HEK293 (cell line): Measurements from ENCODE around the gene OGFOD3.

Source experiments
- KLF1 ChIP-seq: fragments of 450-650 bp; formaldehyde crosslinking; IDR thresholded peaks from 2 replicates; pipeline ENCODE4 v1.5.1; 2016; ENCODE audit warnings: missing biosample characterization, missing genetic modification characterization
- MEIS1 ChIP-seq: sonication (generic); formaldehyde crosslinking; IDR thresholded peaks from 2 replicates; pipeline ENCODE4 v1.8.1; 2022; ENCODE audit warnings: missing genetic modification reagents, mild to moderate bottlenecking, borderline replicate concordance
- ZNF184 ChIP-seq: fragments of 450-650 bp; IDR thresholded peaks from 2 replicates; pipeline ENCODE4 v1.5.1; 2018; ENCODE audit warnings: missing biosample characterization, mild to moderate bottlenecking, missing genetic modification characterization
- ZNF274 ChIP-seq, 2 experiments: fragments of 200-500 bp in 1 of 2; fragments of 450-650 bp in 1 of 2; sonication (Bioruptor generic) in 1 of 2; formaldehyde crosslinking in 1 of 2; IDR thresholded peaks; 2 replicates each; pipeline versions ENCODE4 v1.5.1 to v1.6.1; 2014 to 2016; ENCODE audit warnings: borderline replicate concordance in 1 of 2, inconsistent platforms in 1 of 2, low read length in 1 of 2, missing biosample characterization in 1 of 2, missing genetic modification characterization in 1 of 2
- ZNF354C ChIP-seq: fragments of 450-650 bp; formaldehyde crosslinking; IDR thresholded peaks from 2 replicates; pipeline ENCODE4 v1.5.1; 2016; ENCODE audit warnings: missing biosample characterization, missing genetic modification characterization, low read depth, borderline replicate concordance
- ZNF830 ChIP-seq: fragments of 450-650 bp; IDR thresholded peaks from 2 replicates; pipeline ENCODE4 v1.5.0; 2018; ENCODE audit warnings: missing biosample characterization, missing genetic modification characterization, low read depth, mild to moderate bottlenecking, moderate library complexity
- TF ChIP-seq, protein P1 (sequence below): fragments of 450-650 bp; formaldehyde crosslinking; IDR thresholded peaks from 2 replicates; pipeline ENCODE4 v1.5.1; 2016; ENCODE audit warnings: missing biosample characterization, missing genetic modification characterization
- TF ChIP-seq, protein P2 (sequence below): fragments of 450-650 bp; formaldehyde crosslinking; IDR thresholded peaks from 2 replicates; pipeline ENCODE4 v1.5.1; 2016; ENCODE audit warnings: missing biosample characterization, missing genetic modification characterization
- TF ChIP-seq, protein P3 (sequence below): fragments of 450-650 bp; formaldehyde crosslinking; IDR thresholded peaks from 2 replicates; pipeline ENCODE4 v1.5.1; 2016; ENCODE audit warnings: missing biosample characterization, missing genetic modification characterization
- TF ChIP-seq, protein P4 (sequence below): fragments of 450-650 bp; formaldehyde crosslinking; IDR thresholded peaks from 2 replicates; pipeline ENCODE4 v1.5.1; 2016; ENCODE audit warnings: missing biosample characterization, missing genetic modification characterization

DNA sequence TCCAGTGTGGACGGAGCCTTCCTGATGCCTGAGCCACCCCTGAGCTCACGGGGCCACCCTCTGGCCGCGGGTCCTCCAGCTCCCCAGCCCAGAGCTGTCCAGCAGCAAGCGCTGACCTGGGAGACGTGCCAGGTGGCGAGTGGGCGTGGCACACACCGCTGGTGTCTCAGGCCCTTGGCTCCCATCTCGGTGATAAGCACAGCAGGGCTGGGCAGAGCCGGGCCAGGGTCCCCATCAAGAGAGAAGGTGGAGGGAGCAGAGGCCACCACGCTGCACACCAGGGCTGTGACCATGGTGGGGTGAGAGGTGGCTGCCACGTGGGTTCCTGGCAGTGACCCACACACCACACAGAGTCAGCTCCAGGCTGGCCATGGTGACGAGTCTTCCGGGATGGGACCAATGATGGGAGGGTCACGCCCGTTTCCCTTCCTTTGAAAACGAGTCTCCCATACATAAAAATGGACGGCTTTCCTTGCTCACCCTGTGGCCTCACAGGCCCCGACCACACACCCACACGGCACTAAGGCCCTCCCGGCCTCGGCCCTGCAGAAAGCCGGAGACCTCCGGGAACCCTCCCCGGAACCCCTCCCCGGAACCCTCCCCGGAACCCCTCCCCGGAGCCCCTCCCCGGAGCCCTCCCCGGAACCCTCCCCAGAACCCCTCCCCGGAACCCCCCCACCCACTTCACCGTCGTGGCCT is 30.0 kb downstream of the OGFOD3 start:
- TF ChIP-seq, protein P1, sequence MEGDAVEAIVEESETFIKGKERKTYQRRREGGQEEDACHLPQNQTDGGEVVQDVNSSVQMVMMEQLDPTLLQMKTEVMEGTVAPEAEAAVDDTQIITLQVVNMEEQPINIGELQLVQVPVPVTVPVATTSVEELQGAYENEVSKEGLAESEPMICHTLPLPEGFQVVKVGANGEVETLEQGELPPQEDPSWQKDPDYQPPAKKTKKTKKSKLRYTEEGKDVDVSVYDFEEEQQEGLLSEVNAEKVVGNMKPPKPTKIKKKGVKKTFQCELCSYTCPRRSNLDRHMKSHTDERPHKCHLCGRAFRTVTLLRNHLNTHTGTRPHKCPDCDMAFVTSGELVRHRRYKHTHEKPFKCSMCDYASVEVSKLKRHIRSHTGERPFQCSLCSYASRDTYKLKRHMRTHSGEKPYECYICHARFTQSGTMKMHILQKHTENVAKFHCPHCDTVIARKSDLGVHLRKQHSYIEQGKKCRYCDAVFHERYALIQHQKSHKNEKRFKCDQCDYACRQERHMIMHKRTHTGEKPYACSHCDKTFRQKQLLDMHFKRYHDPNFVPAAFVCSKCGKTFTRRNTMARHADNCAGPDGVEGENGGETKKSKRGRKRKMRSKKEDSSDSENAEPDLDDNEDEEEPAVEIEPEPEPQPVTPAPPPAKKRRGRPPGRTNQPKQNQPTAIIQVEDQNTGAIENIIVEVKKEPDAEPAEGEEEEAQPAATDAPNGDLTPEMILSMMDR (tag by site-specific recombination), result 0 out of 2 replicates have a peak, but pooled peaks have one; percentile 28
- no peak for TF ChIP-seq ZNF184 (tag by site-specific recombination)
- TF ChIP-seq, protein P2, sequence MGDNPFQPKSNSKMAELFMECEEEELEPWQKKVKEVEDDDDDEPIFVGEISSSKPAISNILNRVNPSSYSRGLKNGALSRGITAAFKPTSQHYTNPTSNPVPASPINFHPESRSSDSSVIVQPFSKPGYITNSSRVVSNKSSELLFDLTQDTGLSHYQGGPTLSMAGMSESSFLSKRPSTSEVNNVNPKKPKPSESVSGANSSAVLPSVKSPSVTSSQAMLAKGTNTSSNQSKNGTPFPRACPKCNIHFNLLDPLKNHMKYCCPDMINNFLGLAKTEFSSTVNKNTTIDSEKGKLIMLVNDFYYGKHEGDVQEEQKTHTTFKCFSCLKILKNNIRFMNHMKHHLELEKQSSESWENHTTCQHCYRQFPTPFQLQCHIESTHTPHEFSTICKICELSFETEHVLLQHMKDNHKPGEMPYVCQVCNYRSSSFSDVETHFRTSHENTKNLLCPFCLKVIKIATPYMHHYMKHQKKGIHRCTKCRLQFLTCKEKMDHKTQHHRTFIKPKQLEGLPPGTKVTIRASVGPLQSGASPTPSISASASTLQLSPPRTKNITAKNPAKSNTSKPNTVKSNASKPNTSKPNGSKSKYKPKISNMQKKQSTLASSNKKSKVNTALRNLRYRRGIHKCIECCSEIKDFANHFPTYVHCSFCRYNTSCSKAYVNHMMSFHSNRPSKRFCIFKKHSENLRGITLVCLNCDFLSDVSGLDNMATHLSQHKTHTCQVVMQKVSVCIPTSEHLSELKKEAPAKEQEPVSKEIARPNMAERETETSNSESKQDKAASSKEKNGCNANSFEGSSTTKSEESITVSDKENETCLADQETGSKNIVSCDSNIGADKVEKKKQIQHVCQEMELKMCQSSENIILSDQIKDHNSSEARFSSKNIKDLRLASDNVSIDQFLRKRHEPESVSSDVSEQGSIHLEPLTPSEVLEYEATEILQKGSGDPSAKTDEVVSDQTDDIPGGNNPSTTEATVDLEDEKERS, result no peak
- no peak for TF ChIP-seq ZNF354C
- TF ChIP-seq ZNF274 (IDR thresholded peaks at IDR 0.05; ENCODE audit: low read length), result no peak
- TF ChIP-seq ZNF274 (tag by site-specific recombination; IDR thresholded peaks at IDR 0.05; ENCODE audit: borderline replicate concordance), result no peak
- no peak for TF ChIP-seq ZNF830 (tag by site-specific recombination)
- TF ChIP-seq, protein P3, sequence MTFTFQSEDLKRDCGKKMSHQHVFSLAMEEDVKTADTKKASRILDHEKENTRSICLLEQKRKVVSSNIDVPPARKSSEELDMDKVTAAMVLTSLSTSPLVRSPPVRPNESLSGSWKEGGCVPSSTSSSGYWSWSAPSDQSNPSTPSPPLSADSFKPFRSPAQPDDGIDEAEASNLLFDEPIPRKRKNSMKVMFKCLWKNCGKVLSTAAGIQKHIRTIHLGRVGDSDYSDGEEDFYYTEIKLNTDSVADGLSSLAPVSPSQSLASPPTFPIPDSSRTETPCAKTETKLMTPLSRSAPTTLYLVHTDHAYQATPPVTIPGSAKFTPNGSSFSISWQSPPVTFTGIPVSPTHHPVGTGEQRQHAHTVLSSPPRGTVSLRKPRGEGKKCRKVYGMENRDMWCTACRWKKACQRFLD (tag by site-specific recombination), result no peak
- TF ChIP-seq KLF1 (tag by site-specific recombination), result peak; percentile 53; the same call in 1 of the 2 replicates
- TF ChIP-seq, protein P4, sequence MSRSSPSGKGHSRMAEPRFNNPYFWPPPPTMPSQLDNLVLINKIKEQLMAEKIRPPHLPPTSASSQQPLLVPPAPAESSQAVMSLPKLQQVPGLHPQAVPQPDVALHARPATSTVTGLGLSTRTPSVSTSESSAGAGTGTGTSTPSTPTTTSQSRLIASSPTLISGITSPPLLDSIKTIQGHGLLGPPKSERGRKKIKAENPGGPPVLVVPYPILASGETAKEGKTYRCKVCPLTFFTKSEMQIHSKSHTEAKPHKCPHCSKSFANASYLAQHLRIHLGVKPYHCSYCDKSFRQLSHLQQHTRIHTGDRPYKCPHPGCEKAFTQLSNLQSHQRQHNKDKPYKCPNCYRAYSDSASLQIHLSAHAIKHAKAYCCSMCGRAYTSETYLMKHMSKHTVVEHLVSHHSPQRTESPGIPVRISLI (tag by site-specific recombination), result no peak
- no peak for TF ChIP-seq MEIS1 (CRISPR knock-in tag)
